IPS-NIHi7 (cell line): Measurements from ENCODE around the gene ADAMTS6.
A peak's percentile ranks its signal among the peaks of the same experiment; 100 is the strongest.

ENCODE experiments used
- DNase-seq: peaks from one replicate; pipeline ENCODE4 v3.0.0; 2012; ENCODE audit warnings: mixed read lengths; ENCODE audit errors: extremely low spot score

Gene ADAMTS6

DNA sequence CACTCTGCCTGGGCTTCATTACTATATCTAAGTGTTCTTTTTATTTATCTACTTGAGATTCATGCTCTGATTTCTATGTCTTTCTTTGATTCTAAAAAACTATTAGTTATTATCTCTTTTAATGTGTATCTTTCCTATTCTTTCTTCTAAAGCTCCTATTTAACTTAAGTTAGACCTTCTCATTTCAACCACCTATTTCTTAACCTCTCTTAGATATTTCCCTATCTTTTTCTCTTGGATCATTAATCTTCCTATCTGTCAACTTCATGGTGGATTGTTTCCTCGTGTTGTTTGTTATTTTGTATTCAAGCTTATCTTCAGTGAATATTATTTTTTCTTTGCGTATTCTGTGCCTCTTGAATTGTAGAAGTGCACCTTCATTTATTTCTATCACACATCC, 202.1 kb downstream of the ADAMTS6 start:
- DNase-seq = no peak

DNA sequence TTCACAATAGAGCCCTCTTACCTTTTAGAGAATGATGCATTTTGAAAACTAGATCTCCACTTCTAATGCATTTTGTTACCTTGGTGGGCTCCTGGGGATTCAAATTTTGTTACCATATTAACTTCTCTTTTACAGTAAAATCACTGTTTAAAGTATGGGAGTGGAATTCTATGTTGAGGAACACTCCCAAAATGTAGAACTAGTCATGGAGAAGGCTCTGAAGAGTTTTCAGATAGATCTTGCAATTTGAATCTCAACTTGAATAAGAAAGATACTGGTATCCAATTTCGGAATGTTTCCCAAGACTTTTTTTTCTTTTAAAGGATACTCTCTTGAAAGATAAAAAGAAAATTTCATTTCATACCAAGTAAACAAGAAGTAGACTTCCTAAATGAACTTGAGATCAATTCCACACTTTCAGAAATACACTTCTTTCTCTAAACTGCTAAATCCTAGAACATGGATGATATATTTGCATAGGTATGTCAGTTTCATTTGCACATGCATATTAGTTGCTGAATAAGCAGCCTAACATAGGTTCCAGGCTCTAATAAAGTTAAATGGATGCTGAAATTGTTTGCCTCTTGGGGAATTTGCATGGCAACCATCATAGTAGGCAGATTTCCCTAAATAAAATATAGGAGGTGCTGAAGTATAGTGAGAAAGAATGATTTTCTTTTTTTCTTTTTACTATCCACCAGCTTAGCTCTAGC, 205.4 kb downstream of the ADAMTS6 start:
- no peak for DNase-seq

DNA sequence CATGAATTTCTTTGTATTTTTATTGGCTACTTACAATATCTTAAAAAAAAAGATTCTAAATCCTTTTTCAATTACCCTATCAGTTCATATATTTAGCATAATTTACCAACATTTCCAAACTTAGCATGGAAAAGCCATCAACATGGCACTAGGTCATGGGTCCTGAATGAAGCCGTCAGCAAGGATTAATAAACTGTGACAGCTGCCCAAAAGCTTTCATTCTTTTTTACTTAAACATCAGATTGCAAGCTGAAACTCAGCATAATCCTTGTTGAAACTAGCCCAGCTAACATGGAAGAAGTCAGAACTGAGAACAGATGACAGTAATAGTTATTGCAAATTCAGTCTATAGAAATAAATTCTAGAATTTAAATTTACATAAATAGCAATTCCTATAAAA, 209.8 kb downstream of the ADAMTS6 start:
- no peak for DNase-seq

DNA sequence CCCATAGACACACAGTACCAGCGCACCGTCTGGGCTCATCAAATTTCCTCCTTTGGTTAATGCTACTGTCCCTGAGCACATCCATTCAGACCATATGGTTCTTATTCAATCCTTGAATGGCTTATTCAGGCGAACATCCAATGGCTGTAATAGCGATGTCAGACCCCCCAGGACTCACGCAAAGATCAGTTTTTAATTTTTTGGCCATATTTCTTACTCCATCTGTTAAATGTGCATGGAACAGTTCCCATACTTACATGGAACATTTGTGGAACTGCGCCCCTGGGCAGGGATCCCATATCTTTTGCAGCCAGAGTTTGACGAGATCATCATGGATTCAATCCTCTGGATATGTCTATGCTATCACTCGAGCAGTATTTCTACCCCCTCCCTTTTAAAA, 213.2 kb downstream of the ADAMTS6 start:
- no peak for DNase-seq

DNA sequence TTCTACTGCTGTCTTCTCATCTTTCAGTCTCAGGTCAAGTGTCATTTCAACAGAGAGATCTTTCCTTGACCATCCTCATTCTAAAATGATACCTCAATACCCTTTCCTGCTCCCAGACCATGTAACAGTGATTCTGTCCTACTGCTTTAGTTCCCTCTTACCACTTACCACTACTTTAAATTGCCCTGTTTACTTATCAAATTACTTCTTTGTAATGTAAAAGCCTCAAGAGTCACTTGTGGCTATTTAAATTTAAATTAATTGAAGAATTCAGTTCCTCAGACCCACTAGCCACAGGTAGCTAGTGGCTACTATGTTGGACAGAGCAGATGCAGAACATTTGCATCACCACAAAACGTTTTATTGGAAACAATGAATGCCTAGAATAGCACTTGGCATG, 217.3 kb downstream of the ADAMTS6 start:
- no peak for DNase-seq

DNA sequence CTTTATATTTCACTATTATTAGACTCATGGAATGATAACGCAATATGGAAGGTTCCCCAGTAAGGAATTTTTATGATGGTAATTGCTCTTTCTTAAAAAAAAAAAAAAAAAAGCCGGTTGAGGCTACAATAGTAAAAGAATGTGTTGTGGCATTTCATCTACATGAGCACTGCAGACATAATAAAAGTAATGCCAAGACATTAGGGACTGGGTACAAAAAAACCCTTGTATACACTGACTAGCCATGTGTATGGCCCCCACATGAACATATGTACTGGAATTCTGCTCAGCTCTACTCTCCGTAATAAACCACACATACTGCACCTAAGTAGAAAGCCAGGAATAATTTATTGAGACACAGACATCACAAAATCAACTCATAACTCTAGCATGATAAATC, 218.4 kb downstream of the ADAMTS6 start:
- DNase-seq = no peak

DNA sequence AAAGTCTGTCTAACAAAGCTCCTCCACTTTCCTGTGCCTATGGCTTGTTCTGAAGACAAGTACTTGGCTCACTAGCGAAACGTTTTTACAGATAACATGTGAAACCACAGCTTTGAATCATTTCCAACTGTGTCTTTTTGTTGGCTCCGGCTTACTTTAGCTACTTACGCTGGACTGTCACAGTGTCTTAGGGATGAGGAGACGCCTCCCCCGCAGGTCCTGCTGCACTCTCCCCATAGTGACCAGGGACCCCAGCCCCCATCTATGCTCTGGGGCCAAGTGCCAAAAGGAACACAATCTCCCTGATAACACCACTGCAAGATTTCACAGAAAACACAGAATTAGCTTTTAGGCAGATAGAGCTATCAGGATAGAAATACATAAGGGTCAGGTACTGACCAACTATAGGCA, 219.1 kb downstream of the ADAMTS6 start:
- DNase-seq = no peak

DNA sequence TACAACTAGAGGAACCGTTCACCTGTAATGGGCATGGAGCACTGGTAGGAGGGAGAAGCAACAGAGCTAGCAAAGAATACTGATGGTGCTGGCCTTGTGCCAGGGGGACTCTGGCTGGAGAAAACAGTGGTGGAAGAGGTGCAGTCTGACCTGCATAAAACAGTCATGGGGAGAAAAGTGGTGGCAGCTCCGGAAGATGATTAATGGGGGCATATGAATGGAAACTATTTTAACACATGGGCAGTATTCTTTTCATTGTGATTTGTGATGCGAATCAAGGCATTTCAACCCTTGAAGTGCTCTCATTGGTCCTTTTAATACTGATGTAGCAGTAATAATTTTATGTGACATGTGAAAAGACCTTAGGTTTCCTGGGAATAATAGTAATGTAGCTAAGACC, 219.6 kb downstream of the ADAMTS6 start:
- DNase-seq = no peak

DNA sequence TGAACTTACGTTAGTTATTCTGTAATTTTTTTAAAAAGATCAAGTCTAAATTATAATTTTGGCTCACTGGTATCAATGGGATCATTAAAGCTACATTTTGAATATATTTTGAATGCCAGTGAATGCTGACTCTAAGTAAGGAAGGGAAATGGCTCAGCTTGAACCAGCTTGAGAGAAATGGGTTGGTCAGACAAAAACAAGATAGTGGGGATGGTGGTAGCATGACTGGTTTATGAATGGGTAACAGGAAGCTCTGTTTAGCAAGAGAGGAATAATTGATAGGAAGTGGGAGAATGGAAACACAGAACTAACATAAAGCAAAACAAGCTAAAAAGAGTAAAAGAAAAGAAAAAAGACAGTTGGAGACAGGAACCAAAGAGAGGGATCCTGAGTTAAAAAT, 220.2 kb downstream of the ADAMTS6 start:
- DNase-seq = no peak

DNA sequence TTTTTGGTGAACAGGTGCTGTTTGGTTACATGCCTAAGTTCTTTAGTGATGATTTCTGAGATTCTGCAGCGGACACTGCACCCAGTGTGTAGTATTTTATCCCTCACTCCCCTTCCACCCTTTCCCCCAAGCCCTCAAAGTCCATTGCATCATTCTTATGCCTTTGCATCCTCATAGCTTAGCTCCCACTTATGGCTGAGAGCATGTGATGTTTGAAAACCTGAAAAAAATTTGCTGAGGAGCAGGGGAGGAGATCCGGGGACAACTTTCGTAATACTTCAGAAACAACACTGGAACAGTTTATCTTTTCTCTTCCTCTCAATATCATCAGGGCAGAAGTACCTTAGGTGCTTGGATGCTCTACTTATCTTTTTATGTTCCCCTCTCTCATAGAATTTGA, 226.4 kb downstream of the ADAMTS6 start:
- no peak for DNase-seq

DNA sequence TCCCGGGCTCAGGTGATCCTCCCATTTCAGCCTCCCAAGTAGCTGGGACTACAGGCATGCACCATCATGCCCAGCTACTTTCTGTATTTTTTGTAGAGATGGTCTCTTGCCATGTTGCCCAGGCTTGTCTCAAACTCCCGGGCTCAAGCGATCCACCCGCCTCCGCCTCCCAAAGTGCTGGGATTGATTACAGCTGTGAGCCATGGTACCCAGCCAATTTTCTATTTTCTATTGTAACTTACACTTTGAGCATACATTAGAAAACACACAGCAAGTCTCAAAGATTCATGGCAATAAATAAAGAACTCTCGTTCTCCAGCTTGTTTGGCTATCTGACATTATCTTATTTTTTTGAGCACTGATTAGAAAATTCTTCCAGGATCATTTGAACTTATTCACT, 228.7 kb downstream of the ADAMTS6 start:
- no peak for DNase-seq

DNA sequence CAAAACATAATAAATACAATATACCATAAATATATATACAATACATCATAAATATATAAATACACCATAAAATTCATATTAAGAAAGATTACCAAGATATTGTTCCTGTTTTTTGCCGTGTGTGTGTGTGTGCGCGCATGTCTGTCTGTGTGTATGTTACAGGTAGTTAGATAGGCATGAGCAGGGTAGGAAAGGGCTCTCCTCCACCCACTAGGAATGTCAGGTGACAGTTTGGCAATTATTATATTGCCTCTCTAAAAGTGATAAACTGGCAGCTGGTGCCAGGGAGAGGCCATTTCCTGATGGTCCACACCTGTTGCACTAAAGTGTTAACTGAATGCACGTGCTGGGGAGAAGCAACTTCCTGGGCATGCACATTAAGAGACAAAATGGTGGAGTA, 232.8 kb downstream of the ADAMTS6 start:
- DNase-seq = no peak

DNA sequence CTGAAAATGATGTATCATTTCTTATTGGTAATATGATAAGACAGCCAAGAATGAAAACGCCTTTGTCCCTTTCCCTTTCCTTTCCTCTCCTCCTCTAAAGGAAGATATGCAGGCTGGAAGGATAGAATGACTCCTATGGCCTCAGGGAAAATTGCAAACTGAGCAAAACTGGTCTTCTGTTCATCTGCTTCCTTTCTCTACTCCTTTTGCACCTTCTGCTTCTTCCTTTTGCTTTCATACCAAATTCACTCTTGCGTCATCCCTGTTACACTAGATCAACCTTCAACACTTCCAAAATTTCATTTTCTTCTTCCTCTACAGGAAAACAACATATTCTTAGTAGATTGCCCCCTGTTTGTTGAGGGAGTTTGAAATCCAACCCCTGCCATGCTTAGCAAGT, 234.1 kb downstream of the ADAMTS6 start:
- DNase-seq = peak; percentile 16

DNA sequence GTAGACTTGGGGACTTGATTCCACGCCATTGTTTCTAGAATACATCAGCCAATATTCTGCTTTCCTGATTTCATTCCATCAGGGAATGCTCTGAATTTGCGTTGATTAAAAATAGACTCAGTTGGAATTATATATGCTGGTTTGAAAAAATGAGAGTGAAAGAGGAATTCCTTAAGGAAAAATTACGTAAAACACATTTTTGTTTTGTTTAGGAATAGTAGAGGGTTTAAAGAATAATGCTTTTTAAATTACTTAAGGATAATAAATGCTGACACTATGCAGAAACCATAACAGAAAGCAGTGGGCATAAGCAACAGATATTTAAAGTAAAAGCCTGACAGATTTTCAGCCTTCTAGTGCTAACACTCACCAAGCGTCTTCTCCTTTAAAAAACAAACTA, 235.0 kb downstream of the ADAMTS6 start:
- DNase-seq = no peak

DNA sequence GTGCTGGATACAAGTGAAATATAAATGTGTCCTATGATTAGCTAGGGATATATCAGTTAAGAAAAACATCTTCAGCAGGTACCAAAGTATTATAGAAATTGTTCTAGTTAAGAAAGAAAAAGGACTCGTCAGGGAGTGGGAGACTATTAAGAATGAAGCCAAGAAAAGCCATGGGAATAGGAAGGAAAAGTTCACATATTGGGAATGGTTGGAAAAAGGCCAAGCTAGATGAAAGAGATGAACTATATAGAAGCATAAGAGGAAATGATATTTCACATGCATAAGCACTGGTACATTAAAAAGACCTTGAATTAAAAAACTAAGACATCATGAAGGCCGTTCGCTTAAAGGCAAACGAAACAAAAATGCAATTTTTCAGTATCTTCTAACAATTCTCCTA, 237.7 kb downstream of the ADAMTS6 start:
- DNase-seq = no peak

DNA sequence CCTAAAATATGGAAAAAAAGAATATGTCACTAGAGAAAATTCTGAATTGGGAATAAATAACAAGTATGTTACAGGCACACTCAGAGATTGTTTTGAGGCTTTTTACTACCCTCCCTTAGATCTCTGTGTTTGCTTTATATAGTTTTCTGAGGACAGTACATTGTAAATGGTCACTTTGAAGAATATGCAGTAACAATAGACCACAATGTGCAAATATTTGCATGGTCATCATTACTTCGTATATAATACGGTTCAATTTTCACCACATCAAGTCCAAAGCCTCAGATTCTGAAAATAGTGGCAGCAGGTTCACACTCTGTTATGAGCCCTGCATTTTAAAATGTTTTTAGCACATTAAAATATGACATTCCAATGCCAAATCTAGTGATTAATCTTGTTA, 238.6 kb downstream of the ADAMTS6 start:
- no peak for DNase-seq

DNA sequence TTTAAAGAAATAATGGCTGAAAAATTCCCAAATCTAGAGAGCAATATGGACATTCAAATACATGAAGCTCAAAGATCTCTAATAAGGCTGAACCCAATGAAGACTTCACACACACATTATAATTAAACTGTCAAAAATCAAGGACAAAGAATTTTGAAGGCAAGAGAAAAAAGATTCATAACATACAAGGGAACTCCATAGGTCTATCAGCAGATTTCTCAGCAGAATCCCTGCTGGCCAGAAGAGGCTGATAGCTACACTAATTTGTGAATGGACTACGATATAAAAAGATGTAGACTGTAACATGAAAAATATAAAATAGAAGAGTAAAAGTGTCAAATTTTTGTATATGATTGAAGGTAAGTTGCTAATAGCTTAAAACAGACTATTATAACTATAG, 251.9 kb downstream of the ADAMTS6 start:
- DNase-seq = no peak

DNA sequence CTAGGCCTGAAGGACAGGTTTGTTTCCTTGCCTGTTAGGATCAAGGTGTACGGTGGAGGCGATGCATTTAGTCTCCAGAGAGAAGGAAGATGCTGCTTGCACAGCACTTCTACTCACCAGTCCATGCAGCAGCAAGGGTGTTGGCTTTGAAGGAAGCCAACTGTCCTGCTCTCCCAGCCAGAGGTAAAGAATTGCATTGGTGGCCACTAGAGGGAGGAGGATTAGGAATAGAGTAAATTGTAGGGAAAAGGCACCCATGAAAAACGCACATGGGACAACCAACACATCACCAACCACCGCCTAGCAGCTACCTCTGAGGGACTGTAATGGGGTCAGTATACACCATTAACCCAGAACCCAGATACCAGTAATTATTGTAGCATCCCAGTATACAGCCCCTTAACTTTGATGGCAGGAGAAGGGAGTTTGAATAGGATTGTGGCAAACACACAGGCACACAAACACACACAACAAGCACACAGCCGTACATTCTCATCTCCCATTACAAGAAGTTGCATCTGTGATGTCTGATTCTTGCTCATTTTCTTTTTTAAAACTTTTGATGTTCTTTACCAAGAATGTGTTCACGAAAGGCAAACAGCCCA, 267.7 kb downstream of the ADAMTS6 start:
- DNase-seq = peak; percentile 74

DNA sequence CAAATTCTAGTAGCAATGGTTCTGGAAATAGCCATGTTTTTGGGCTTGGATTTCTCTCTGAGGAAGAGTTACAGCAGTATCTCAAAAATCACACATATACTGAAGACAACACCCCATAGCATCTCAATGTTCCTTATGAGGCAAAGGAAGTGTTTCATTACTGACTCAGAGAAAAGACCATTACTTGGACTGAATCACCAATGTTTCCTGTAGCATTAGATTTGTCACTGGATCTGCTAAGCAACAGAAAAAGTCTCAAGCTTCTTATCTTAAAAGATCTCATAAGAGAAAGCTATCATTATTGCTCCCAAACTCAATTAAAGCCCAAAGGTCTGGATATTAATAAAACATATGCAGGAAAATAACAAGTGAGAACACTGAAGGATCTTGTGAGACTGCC, 272.4 kb downstream of the ADAMTS6 start:
- no peak for DNase-seq

DNA sequence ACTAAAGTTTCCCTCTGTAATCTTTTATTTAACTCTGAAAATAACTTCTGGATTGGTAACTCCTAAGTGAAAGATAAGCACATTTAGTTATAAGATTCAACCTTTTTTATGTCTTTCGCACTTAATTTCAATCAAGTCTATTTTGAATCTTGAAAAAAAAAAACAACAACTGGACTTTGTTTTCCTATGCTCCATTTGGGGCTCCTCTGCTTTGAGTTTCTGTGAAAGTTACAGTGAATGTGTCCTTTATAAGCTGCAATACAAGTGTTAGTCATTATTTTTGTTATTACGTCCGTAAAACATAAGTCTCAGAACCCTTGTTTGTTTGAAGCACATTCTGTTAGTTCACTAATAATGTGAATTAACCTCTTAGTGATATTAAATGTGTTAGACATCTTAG, 276.8 kb downstream of the ADAMTS6 start:
- no peak for DNase-seq

DNA sequence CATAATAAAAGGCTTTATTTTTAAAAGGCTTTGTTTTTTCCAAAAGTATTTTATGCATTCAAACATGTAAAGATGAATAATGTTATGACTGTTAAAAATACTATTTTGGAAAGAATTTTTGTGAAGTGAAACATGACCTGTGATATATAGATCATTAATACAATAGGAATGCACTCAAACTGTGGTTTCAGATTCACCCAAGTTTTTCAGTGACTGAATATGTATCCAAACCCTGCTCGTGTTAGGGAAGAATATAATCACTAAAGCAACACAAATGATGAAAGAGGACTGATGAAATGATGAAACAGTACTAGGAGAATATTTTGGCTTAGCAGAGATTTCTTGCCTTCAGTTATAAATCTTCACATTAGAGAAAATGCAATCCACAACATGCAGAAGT, 278.0 kb downstream of the ADAMTS6 start:
- no peak for DNase-seq

DNA sequence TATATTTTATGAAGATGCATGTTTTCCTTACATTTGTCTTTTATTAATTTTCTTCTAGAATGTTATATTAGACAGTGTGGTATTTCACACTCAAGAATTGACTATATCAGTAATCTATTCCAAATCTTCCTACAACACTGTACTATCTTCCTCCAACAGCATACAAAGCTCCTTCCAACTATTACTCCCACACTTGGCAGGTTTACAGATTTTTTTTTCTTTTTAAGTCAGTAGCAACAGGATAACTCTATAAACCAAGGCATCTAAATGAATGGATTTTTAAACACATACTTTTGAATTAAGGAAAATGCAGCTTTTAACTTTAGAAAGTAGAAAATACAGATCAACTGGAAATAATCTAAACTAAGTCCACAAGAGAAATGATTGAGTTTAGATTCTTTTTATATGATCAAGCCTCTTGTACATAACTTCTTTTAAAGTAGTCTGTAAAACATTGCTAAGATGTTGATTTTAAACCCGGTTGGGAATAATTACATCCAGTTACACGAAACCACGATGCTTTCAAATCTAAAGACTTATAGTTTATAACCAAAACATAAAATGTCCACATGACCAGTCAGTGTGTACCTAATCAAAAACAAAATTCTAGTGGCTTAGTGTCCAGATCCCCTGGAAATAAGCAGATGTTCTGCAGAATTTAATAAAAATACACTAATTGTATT, 281.6 kb downstream of the ADAMTS6 start:
- no peak for DNase-seq

DNA sequence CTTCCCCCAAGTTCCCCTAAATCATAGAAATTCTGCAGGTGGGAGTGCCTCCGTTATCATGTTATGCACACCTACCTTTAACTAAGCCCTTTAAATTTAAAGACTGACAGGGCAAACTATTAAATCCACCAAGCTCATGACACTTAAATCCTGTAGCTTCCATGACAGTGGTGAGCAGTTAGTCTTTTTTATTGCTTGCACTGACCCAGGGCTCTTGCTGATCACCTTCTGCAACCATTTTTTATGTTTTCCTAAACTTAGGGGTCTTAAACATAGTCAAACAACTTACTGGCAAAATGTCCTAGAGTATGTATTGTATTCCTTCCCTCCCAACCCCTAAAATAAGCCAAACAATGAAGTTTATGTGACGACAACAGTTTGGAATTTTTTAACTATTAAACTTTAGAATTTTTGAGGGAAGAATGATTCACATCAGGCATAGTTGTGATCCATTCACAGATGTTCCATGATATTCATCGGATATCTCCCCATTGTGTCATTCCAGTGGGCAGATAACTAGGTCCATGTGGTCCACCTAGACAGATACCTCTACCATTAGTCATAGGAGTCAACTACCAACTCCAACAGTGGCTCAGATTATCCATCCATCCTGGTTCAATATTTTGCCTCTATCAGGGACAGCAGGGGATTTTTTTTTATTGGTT, 283.1 kb downstream of the ADAMTS6 start:
- no peak for DNase-seq
